Cerebellar cortex (tissue), 1 donor: ENCODE results near the gene DEPP1.

Experiments used
- DNase-seq: peaks from one replicate; pipeline ENCODE4 v3.0.0-alpha.2; 2015; ENCODE audit warnings: low spot score

The DEPP1 gene

DNA sequence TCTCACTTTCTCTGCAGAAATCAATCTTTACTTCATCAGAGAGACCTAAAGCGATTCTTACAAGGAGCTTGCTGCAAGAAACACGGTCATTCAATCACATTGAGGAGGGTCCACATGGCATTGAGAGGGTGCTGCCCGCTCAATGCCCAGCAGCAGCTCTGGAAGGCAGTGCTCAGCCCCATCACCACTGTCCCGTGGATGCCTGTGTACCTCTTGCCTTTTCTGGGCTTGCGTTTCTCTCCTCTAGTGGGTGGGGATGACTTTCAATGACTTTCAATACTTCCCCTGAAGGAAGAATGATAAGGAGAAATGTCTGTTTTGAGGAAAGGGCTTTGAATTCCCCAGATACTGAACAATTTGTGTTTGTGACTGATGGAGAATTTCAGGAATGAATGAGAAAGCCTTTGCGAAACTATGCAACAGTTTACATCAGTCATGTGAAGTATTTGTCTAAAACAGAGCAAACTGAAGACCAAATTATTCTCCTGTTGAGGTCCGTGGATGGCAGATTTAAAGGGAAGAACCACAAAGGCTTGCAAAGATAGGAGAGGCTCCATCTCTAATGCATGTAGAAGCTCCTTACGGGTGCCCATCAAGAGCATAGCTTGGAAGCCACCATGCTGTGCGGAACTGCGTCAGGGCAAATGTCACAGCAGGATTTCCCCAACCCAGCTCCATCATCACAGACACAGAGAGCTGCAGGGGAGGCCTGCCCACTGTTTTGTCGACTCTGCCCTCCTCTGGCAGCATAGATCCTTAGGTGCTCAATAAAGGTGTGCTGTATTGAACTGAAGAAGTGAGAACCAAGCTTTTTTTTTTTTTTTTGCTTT, 15.5 kb upstream of the DEPP1 start:
- DNase-seq, result no peak

GRCh38 chr10:44993226-44993921, 14.8 kb upstream of the DEPP1 start:
- DNase-seq, result no peak

DNA sequence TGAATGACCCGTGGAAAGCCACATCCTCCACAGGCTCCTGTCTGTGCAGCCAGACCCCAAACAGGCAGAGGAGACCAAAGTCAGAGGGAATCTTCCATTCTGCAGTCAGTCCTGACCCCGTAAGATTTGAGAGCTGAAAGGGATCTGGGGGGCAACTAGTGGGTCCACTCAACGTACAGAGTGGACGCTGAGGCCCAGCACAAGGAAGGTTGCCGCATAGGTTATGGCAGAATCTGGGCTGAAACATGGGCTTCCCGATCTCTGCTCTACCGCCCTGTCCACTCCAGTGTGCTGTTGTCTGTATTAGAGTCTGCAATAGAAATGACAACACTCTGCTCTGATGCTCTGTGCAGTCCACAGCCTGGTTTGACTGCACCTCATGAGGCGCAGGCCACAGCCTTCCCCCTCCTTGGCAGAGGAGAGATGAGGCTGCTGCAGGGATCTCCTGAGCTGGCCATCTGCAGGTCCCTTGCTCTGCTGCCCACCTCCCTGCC, 14.2 kb upstream of the DEPP1 start:
- no peak for DNase-seq

DNA sequence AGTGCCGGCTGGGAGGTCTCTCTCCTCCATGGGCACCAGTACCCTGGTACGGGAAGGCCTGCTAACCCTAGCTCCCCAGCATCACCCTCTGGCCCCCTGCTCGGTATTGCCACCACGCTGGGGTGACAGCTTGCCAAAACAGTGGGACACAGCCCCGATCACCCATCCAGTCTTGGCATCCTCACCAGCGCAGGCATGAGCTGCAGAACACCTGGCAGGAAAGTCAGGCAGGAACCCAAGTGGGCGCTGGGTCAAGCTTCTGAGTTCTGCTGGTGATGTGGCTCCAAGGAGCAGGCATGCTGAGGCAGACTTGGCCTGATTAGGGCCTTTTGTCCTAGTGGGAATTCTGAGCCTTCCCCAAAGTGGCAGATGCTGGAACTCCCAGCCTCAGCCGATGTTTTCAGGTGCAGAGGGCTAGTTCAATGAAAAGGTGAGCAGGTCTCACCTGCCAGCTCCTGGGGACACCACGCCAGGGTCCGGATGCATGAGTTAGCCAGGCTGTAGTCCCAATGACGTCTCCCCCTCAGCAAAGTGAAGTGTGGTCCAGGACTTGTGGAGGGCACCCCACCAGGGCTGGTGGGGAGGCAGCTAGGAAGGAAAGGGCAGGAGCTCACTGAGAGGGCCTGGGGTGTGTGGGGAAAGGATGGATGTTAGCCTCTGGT, 13.6 kb upstream of the DEPP1 start:
- no peak for DNase-seq

- DNase-seq, result no peak
Observed at GRCh38 chr10:44991571-44991970, 13.0 kb upstream of the DEPP1 start.

DNA sequence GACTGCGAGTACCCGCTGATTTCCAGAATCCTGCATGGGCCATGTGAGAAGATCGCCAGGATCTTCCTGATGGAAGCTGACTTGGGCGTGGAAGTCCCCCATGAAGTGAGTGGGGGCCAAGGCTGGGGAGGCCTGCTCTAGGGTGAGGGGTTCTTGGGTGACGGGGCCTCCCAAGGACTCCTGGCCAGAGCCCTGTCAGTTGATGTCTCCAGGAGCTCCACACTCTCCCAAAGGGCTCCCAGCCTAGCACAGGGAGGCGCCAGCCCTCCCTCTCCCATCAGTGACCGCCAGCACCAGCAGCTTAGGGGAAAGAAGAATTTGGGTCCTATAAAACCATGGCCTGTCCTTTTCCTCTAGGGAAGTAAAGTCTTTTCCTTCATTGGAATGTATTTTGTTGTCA, 12.4 kb upstream of the DEPP1 start:
- DNase-seq, result no peak

- no peak for DNase-seq
Observed at GRCh38 chr10:44990302-44990655, 11.7 kb upstream of the DEPP1 start.

GRCh38 chr10:44989597-44990301, 11.1 kb upstream of the DEPP1 start:
- no peak for DNase-seq

- DNase-seq, result no peak
Observed at GRCh38 chr10:44988957-44989585, 10.5 kb upstream of the DEPP1 start.

DNA sequence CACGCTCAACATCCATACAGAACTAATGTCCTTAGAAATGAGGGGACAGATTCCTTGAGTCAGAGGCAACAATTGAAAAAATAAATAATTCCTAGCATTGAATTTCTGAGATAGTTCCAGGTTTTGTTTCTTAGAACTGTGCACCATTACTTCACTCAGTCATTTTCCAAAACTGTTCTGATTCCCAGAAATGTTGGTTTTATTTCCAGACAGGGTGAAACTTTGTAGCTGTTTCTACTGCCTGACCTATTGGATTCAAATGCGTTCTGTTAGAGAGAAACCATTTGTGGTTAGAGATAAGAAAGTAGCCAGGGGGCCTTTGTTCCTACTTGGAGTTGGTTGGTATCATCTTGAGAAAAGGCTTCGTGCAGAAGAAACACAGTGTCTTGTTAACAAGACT, 8.1 kb upstream of the DEPP1 start:
- no peak for DNase-seq

DNA sequence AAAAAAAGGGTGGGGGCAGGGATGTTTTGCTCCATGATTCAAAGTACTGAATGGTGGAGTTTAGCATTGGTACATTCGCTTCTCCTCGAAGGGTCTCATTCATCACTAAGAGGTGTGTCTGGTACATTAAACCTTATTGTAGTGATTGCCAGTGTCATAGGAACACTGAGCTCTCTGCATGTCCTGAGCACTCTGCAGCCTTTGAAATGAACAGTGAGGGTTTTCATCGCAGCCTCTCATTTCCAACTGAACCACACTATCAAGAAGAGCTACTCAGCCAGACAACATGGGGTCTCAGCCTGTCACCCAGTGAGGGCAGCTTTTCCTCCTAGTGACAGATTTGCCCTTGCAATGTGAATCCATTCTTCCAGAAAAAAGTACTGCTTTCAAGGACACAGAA, 7.6 kb upstream of the DEPP1 start:
- DNase-seq, result no peak

DNA sequence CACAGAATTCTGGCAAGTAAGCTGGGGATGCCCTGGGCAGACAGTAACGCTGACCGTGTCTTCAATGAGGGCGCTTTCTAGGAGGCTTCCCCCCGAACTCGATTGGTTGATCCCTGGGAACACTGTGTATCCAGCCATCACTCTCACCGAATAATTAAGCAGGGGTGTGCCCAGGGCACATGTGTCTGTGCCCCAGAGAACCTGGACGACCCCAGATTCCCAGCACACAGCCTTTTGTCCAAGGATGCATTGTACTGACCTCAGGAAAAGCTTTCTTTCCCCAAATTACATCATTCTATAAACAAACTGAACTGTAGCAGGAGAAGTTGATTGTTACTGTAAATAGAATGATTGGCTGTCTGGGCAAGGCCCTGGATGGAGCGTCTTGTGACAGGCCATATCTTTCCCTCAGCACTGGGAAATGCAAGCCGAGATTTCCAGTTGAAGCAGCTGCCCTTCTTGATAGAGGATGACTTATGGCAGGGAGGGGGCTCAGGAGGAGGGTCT, 6.6 kb upstream of the DEPP1 start:
- no peak for DNase-seq

GRCh38 chr10:44984671-44985101, 6.1 kb upstream of the DEPP1 start:
- no peak for DNase-seq

- no peak for DNase-seq
Observed at GRCh38 chr10:44983895-44984278, 5.3 kb upstream of the DEPP1 start.

- DNase-seq, result no peak
Observed at GRCh38 chr10:44983066-44983894, 4.7 kb upstream of the DEPP1 start.

- no peak for DNase-seq
Observed at GRCh38 chr10:44982496-44982895, 3.9 kb upstream of the DEPP1 start.

- DNase-seq, result no peak
Observed at GRCh38 chr10:44982114-44982460, 3.5 kb upstream of the DEPP1 start.

GRCh38 chr10:44981172-44982113, 2.8 kb upstream of the DEPP1 start:
- DNase-seq, result peak; percentile 51

DNA sequence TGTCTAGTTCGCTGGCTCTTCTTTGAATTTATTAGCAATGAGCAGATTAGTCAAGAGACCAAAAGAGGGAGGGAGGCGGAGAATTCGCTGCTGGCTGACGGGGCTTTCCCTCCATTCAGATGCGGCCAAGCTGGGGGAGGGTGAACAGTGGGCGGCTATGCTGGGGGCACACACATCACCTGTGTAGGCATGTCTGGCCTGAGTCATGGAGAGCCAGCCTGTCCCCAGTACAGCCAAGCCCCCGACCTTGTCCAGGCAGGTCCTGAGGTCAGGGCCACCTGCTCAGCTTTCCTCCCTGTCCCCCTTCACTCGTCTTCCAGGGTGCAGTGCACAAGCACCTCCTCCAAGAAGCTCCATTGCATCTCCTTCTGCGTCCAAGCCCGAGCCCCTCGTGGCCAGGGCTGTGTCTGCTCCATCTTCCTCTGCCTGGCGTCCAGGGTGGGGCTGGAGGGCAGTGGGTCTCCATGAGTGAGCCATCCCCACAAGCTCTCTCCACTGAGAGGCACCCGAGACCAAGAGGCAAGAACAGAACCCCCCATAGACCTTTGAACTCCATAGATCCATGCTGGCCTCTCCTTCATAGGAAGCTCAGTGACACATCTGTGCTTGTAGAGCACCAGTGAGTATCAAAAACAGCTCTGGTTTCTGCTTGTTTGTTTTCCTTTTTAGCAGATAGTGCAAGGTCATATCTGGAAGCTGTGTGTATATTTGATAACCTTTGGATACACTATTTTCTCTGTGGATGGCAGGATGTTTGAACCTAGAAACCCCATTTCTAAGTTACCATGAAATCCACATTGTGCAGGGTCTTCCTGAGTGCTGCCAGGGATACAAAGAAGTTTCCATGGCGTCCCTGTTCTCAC, 1.9 kb upstream of the DEPP1 start:
- no peak for DNase-seq
